IMR-90 (cell line): ENCODE measurements around the gene HAGH. TPM values are rescaled to one million over a fixed set of nuclear protein-coding genes. Genes with fewer than 3 reads are reported as not detected.

Source experiments
- ATAC-seq: fragments of 200-7000 bp; cut with Tn5 transposase; 2 replicates; pipeline ENCODE4 v1.9.1; 2020; ENCODE audit warnings: low read depth, mild to moderate bottlenecking, moderate library complexity
- BruUV-seq: library from RNA; stranded (reverse); fragments of 400-500 nt; replicated peaks from 2 replicates; lab custom pipeline; 2021; lab: Mats Ljungman, UMichigan
- CTCF ChIA-PET: fragments of 300-600 bp; formaldehyde crosslinking; extraction: SDS; loops from one replicate; lab custom pipeline; 2021; ENCODE audit warnings: antibody characterized with exemption; lab: Yijun Ruan, JAX
- POLR2A ChIA-PET: fragments of 300-600 bp; sonication (Branson Sonifier 250); formaldehyde crosslinking; loops from one replicate; lab custom pipeline; 2022; ENCODE audit warnings: antibody characterized with exemption; ENCODE audit not compliant: unreplicated experiment; lab: Charles Lee
- DNase-seq: peaks from one replicate; pipeline ENCODE4 v3.0.0; 2013
- H2AFZ ChIP-seq: replicated peaks from 2 replicates; pipeline ENCODE3; 2013; ENCODE audit warnings: low read length, mild to moderate bottlenecking; ENCODE audit not compliant: poor library complexity
- H2AK5ac ChIP-seq: 2 replicates; pipeline ENCODE4 v1.6.1; 2013; ENCODE audit warnings: low read depth, low read length, inconsistent platforms
- H2AK9ac ChIP-seq: replicated peaks from 2 replicates; pipeline ENCODE3; 2013; ENCODE audit warnings: mild to moderate bottlenecking, low read depth, low read length, moderate library complexity; ENCODE audit not compliant: poor library complexity
- H2BK120ac ChIP-seq: 2 replicates; pipeline ENCODE4 v1.6.1; 2013; ENCODE audit warnings: low read depth, low read length, inconsistent platforms
- H2BK15ac ChIP-seq: 3 replicates; pipeline ENCODE4 v1.6.1; 2013; ENCODE audit warnings: low read depth, low read length, inconsistent platforms
- H2BK20ac ChIP-seq: 2 replicates; pipeline ENCODE4 v1.6.1; 2013; ENCODE audit warnings: low read depth, mild to moderate bottlenecking, inconsistent platforms, low read length, moderate library complexity
- H2BK5ac ChIP-seq: 2 replicates; pipeline ENCODE4 v1.6.1; 2013; ENCODE audit warnings: mild to moderate bottlenecking, low read depth, low read length, inconsistent platforms; ENCODE audit not compliant: poor library complexity, severe bottlenecking
- H3K14ac ChIP-seq: replicated peaks from 2 replicates; pipeline ENCODE4 v1.6.1; 2013; ENCODE audit warnings: low read depth, low read length, inconsistent platforms
- H3K18ac ChIP-seq: 2 replicates; pipeline ENCODE4 v1.6.1; 2013; ENCODE audit warnings: low read depth, low read length, control low read depth
- H3K23ac ChIP-seq: 2 replicates; pipeline ENCODE4 v1.6.1; 2013; ENCODE audit warnings: low read depth, low read length, inconsistent platforms
- H3K27ac ChIP-seq: 2 replicates; pipeline ENCODE4 v1.5.1; 2013; ENCODE audit warnings: mild to moderate bottlenecking, control low read depth, low read length; ENCODE audit not compliant: insufficient read depth
- H3K27me3 ChIP-seq: 2 replicates; pipeline ENCODE4 v1.6.1; 2013; ENCODE audit warnings: low read length; ENCODE audit not compliant: control insufficient read depth, insufficient read depth
- H3K36me3 ChIP-seq: 2 replicates; pipeline ENCODE4 v1.6.1; 2013; ENCODE audit warnings: low read length, mixed read lengths; ENCODE audit not compliant: control insufficient read depth, insufficient read depth
- H3K4ac ChIP-seq: 2 replicates; pipeline ENCODE4 v1.6.1; 2013; ENCODE audit warnings: low read depth, low read length, inconsistent platforms
- H3K4me1 ChIP-seq: 2 replicates; pipeline ENCODE4 v1.6.1; 2013; ENCODE audit warnings: low read length, mixed read lengths; ENCODE audit not compliant: control insufficient read depth, insufficient read depth
- H3K4me2 ChIP-seq: 2 replicates; pipeline ENCODE4 v1.6.1; 2013; ENCODE audit warnings: low read depth, mild to moderate bottlenecking, control low read depth, low read length, moderate library complexity
- H3K4me3 ChIP-seq: 2 replicates; pipeline ENCODE4 v1.5.1; 2013; ENCODE audit warnings: low read depth, mild to moderate bottlenecking, control low read depth, low read length, moderate library complexity; ENCODE audit not compliant: insufficient read depth
- H3K56ac ChIP-seq: 2 replicates; pipeline ENCODE4 v1.6.1; 2013; ENCODE audit warnings: low read length, inconsistent platforms; ENCODE audit not compliant: insufficient read depth; ENCODE audit errors: extremely low read depth
- H3K79me1 ChIP-seq, 2 experiments: 2 replicates each; pipeline ENCODE4 v1.6.1; 2013; ENCODE audit warnings: low read length in 2 of 2, inconsistent platforms in 1 of 2, low read depth in 1 of 2
- H3K9ac ChIP-seq: 2 replicates; pipeline ENCODE4 v1.6.1; 2013; ENCODE audit warnings: low read depth, low read length, control low read depth
- H3K9me1 ChIP-seq: 2 replicates; pipeline ENCODE4 v1.6.1; 2013; ENCODE audit warnings: low read length, inconsistent platforms; ENCODE audit not compliant: insufficient read depth
- H3K9me3 ChIP-seq: 2 replicates; pipeline ENCODE4 v1.6.1; 2013; ENCODE audit warnings: low read length; ENCODE audit not compliant: control insufficient read depth, insufficient read depth
- H4K20me1 ChIP-seq: 2 replicates; pipeline ENCODE4 v1.6.1; 2013; ENCODE audit warnings: low read length, inconsistent platforms; ENCODE audit not compliant: insufficient read depth
- H4K5ac ChIP-seq: 2 replicates; pipeline ENCODE4 v1.6.1; 2013; ENCODE audit warnings: mild to moderate bottlenecking, low read depth, low read length, control low read depth
- H4K8ac ChIP-seq, 2 experiments: 2 replicates each; pipeline ENCODE4 v1.6.1; 2013; ENCODE audit warnings: low read depth in 2 of 2, low read length in 2 of 2, control low read depth in 1 of 2, inconsistent platforms in 1 of 2
- H4K91ac ChIP-seq: 2 replicates; pipeline ENCODE4 v1.6.1; 2013; ENCODE audit warnings: low read depth, low read length, inconsistent platforms; ENCODE audit not compliant: insufficient read depth
- BHLHE40 ChIP-seq: fragments of 150-350 bp; IDR thresholded peaks from 2 replicates; pipeline ENCODE4 v1.6.1; 2016; ENCODE audit warnings: mild to moderate bottlenecking, low read depth, low read length
- CEBPB ChIP-seq: IDR thresholded peaks from 2 replicates; pipeline ENCODE4 v1.6.1; 2012; ENCODE audit warnings: low read depth, low read length, improper control_type of control experiment
- CHD1 ChIP-seq: IDR thresholded peaks from 2 replicates; pipeline ENCODE4 v1.6.1; 2012; ENCODE audit warnings: low read depth, low read length, improper control_type of control experiment
- FOS ChIP-seq: fragments of 150-350 bp; IDR thresholded peaks from 2 replicates; pipeline ENCODE4 v1.6.1; 2016; ENCODE audit warnings: low read depth, low read length
- MAFK ChIP-seq: IDR thresholded peaks from 2 replicates; pipeline ENCODE4 v1.6.1; 2012; ENCODE audit warnings: low read depth, low read length, improper control_type of control experiment
- MAZ ChIP-seq: IDR thresholded peaks from 2 replicates; pipeline ENCODE4 v1.6.1; 2012; ENCODE audit warnings: low read depth, mild to moderate bottlenecking, low read length, improper control_type of control experiment, moderate library complexity, borderline replicate concordance
- MXI1 ChIP-seq: IDR thresholded peaks from 2 replicates; pipeline ENCODE4 v1.6.1; 2012; ENCODE audit warnings: low read depth, mild to moderate bottlenecking, low read length, moderate library complexity, borderline replicate concordance
- NFE2L2 ChIP-seq: fragments of 150-350 bp; IDR thresholded peaks from 2 replicates; pipeline ENCODE4 v1.6.1; 2016; ENCODE audit warnings: low read depth, mild to moderate bottlenecking, low read length
- POLR2A ChIP-seq: IDR thresholded peaks from 2 replicates; pipeline ENCODE4 v1.6.1; 2012; ENCODE audit warnings: mild to moderate bottlenecking, low read depth, low read length
- RAD21 ChIP-seq: IDR thresholded peaks from 2 replicates; pipeline ENCODE4 v1.6.1; 2012; ENCODE audit warnings: low read length, improper control_type of control experiment
- RCOR1 ChIP-seq: IDR thresholded peaks from 2 replicates; pipeline ENCODE4 v1.6.1; 2012; ENCODE audit warnings: mild to moderate bottlenecking, low read length, improper control_type of control experiment; ENCODE audit not compliant: insufficient replicate concordance
- RFX5 ChIP-seq: IDR thresholded peaks from 2 replicates; pipeline ENCODE4 v1.8.0; 2012; ENCODE audit warnings: low read depth, mild to moderate bottlenecking, low read length, moderate library complexity
- SMC3 ChIP-seq: fragments of 150-350 bp; IDR thresholded peaks from 2 replicates; pipeline ENCODE4 v1.6.1; 2016; ENCODE audit warnings: low read depth, mild to moderate bottlenecking, antibody characterized with exemption, low read length, moderate library complexity
- USF2 ChIP-seq: fragments of 150-350 bp; IDR thresholded peaks from 2 replicates; pipeline ENCODE4 v1.6.1; 2017; ENCODE audit warnings: mild to moderate bottlenecking, antibody characterized with exemption, low read length, low read depth
- WGBS, 2 experiments: methylation state at CpG; one replicate each; pipeline versions ENCODE4 v1.1.5 to v1.1.7; 2013; ENCODE audit warnings: missing lambda C conversion rate in 2 of 2; ENCODE audit not compliant: insufficient read length in 1 of 2; ENCODE audit errors: extremely low coverage in 2 of 2; 5-methylcytosine and 5-hydroxymethylcytosine counted together
- dilution Hi-C: fragments of 300-500 bp; cut with HindIII; formaldehyde crosslinking; loops from one replicate; pipeline ENCODE4 v1.14.3; 2018; ENCODE audit warnings: low sequenced_read_pairs; ENCODE audit not compliant: unreplicated experiment
- in situ Hi-C: fragments of 300-500 bp; cut with MboI; formaldehyde crosslinking; loops from 3 replicates; pipeline ENCODE4 v1.14.3; 2019; ENCODE audit warnings: low sequenced_read_pairs, inconsistent platforms, mixed read lengths
- intact Hi-C: fragments of 100-400 bp; cut with micrococcal nuclease; formaldehyde crosslinking; loops from 2 replicates; pipeline ENCODE4 v1.10.0; 2022
- polyA plus RNA-seq, 3 experiments: library from polyadenylated mRNA; depleted of rRNA; stranded (reverse); fragments of >200 nt; gene quantifications; 2 replicates each; pipeline ENCODE4 v1.2.3, GENCODE V29; 2012; ENCODE audit warnings: low replicate concordance in 1 of 3
- total RNA-seq: library from RNA; depleted of rRNA; stranded (reverse); fragments of >200 nt; gene quantifications from 2 replicates; pipeline ENCODE4 v1.2.3, GENCODE V29; 2012
- TF ChIP-seq, protein P1 (sequence below): fragments of 150-350 bp; IDR thresholded peaks from 2 replicates; pipeline ENCODE4 v1.6.1; 2016; ENCODE audit warnings: low read depth, mild to moderate bottlenecking, low read length, moderate library complexity, borderline replicate concordance
- TF ChIP-seq, protein P2 (sequence below): conservative IDR thresholded peaks from 2 replicates; pipeline ENCODE4 v1.5.1; 2012; ENCODE audit warnings: mild to moderate bottlenecking, low read depth, low read length, improper control_type of control experiment

HAGH gene
- total and polyA plus RNA-seq, 2 of the 4 experiments (the other 2 are of a cell fraction), result 30.8 to 52.2 TPM

- no peak overlapping the region for H3K56ac ChIP-seq
- peak overlapping the region; percentile 52 for H2AK9ac ChIP-seq
- peaks cover 10% of the 10 kb centered on the region; the same call in 1 of the 2 replicates for H3K9me1 ChIP-seq
- intact Hi-C loops (no loop called here), dilution Hi-C loops (no loop called here), in situ Hi-C loops (no loop called here)
- H3K4me2 ChIP-seq, result no peak overlapping the region
- H3K27me3 ChIP-seq, result no peaks in the 10 kb centered on the region
- TF ChIP-seq CEBPB (no peak), MAFK (no peak), USF2 (no peak), RFX5 (no peak), CHD1 (no peak), FOS (no peak), MAZ (no peak), MXI1 (no peak), BHLHE40 (no peak), SMC3 (no peak), NFE2L2 (no peak), RAD21 (no peak), RCOR1 (no peak), POLR2A (no peak)
- TF ChIP-seq, protein P1, sequence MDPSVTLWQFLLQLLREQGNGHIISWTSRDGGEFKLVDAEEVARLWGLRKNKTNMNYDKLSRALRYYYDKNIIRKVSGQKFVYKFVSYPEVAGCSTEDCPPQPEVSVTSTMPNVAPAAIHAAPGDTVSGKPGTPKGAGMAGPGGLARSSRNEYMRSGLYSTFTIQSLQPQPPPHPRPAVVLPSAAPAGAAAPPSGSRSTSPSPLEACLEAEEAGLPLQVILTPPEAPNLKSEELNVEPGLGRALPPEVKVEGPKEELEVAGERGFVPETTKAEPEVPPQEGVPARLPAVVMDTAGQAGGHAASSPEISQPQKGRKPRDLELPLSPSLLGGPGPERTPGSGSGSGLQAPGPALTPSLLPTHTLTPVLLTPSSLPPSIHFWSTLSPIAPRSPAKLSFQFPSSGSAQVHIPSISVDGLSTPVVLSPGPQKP, result no peak
- TF ChIP-seq, protein P2, sequence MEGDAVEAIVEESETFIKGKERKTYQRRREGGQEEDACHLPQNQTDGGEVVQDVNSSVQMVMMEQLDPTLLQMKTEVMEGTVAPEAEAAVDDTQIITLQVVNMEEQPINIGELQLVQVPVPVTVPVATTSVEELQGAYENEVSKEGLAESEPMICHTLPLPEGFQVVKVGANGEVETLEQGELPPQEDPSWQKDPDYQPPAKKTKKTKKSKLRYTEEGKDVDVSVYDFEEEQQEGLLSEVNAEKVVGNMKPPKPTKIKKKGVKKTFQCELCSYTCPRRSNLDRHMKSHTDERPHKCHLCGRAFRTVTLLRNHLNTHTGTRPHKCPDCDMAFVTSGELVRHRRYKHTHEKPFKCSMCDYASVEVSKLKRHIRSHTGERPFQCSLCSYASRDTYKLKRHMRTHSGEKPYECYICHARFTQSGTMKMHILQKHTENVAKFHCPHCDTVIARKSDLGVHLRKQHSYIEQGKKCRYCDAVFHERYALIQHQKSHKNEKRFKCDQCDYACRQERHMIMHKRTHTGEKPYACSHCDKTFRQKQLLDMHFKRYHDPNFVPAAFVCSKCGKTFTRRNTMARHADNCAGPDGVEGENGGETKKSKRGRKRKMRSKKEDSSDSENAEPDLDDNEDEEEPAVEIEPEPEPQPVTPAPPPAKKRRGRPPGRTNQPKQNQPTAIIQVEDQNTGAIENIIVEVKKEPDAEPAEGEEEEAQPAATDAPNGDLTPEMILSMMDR, result no peak
- ChIA-PET POLR2A (no interaction called here), CTCF (no interaction called here)
- no peaks in the 10 kb centered on the region for H3K9me3 ChIP-seq
- H3K36me3 ChIP-seq, result peaks cover 31% of the 10 kb centered on the region
- no peak overlapping the region for H2BK120ac ChIP-seq
- DNase-seq, result no peak
- no peak overlapping the region for H3K27ac ChIP-seq
- H2BK15ac ChIP-seq, result no peak overlapping the region
- WGBS, 2 experiments, result 89% methylated on average over 3 of the region's 8 CpGs; no CpG with 5 or more reads in 1 of the 2 experiments
- H3K79me1 ChIP-seq, result peaks cover 14 to 60% of the 10 kb centered on the region in 2 experiments
- no peak overlapping the region for H3K4ac ChIP-seq
- no peak overlapping the region for H3K23ac ChIP-seq
- H4K8ac ChIP-seq, result no peak overlapping the region
- peak overlapping the region; percentile 51 for H2AFZ ChIP-seq
- H3K14ac ChIP-seq, result no peak overlapping the region
- ATAC-seq, result no peak
- H3K4me1 ChIP-seq, result peaks cover 8% of the 10 kb centered on the region
- BruUV-seq, result no TSS peak
- H2BK5ac ChIP-seq, result no peak overlapping the region
- no peak overlapping the region for H3K9ac ChIP-seq
- H4K5ac ChIP-seq, result no peak overlapping the region
- no peak overlapping the region for H3K4me3 ChIP-seq
- no peak overlapping the region for H4K91ac ChIP-seq
- no peak overlapping the region for H3K18ac ChIP-seq
- H4K20me1 ChIP-seq, result peaks cover 16% of the 10 kb centered on the region
- no peak overlapping the region for H2BK20ac ChIP-seq
- no peak overlapping the region for H2AK5ac ChIP-seq
Observed at GRCh38 chr16:1779234-1779701, 47.4 kb downstream of the HAGH start.
